Endodermal cell (in vitro differentiated cells): ENCODE results near the gene AKAP8. TPM values are rescaled to one million over a fixed set of nuclear protein-coding genes. Genes with fewer than 3 reads are reported as not detected.

Experiments
- DNase-seq: peaks from one replicate; pipeline ENCODE4 v3.0.0-alpha.2; 2017
- H3K27ac ChIP-seq: 2 replicates; pipeline ENCODE4 v1.5.1; 2013; ENCODE audit warnings: mild to moderate bottlenecking, low read depth, low read length, moderate library complexity
- H3K27me3 ChIP-seq: 2 replicates; pipeline ENCODE4 v1.6.1; 2013; ENCODE audit warnings: mild to moderate bottlenecking, low read length, moderate library complexity; ENCODE audit not compliant: insufficient read depth, control insufficient read depth, poor library complexity, severe bottlenecking
- H3K36me3 ChIP-seq: 2 replicates; pipeline ENCODE4 v1.7.0; 2013; ENCODE audit warnings: mild to moderate bottlenecking, low read length, moderate library complexity; ENCODE audit not compliant: control insufficient read depth, insufficient read depth
- H3K4me1 ChIP-seq: one replicate; pipeline ENCODE4 v1.7.0; 2013; ENCODE audit warnings: low read length; ENCODE audit not compliant: control insufficient read depth, insufficient read depth
- H3K4me3 ChIP-seq: 2 replicates; pipeline ENCODE4 v1.5.1; 2013; ENCODE audit warnings: mild to moderate bottlenecking, low read length, moderate library complexity
- H3K9ac ChIP-seq: 2 replicates; pipeline ENCODE4 v1.6.1; 2013; ENCODE audit warnings: mild to moderate bottlenecking, low read length, moderate library complexity; ENCODE audit not compliant: poor library complexity, severe bottlenecking; ENCODE audit errors: extremely low read depth
- H3K9me3 ChIP-seq: 2 replicates; pipeline ENCODE4 v1.6.1; 2013; ENCODE audit warnings: mild to moderate bottlenecking, low read length, moderate library complexity; ENCODE audit not compliant: control insufficient read depth
- H3K27ac Mint-ChIP-seq: 2 replicates; pipeline ENCODE4 v1.8.0; 2020; ENCODE audit warnings: mixed read lengths
- H3K27me3 Mint-ChIP-seq: 2 replicates; pipeline ENCODE4 v1.8.0; 2021; ENCODE audit warnings: mild to moderate bottlenecking, mixed read lengths; ENCODE audit not compliant: insufficient read depth
- H3K36me3 Mint-ChIP-seq: 2 replicates; pipeline ENCODE4 v1.8.0; 2020; ENCODE audit warnings: low read depth, mixed read lengths
- H3K4me1 Mint-ChIP-seq: 2 replicates; pipeline ENCODE4 v1.8.0; 2020; ENCODE audit warnings: mixed read lengths
- H3K4me3 Mint-ChIP-seq: 2 replicates; pipeline ENCODE4 v1.8.0; 2020; ENCODE audit warnings: mild to moderate bottlenecking, moderate library complexity, mixed read lengths
- H3K9me3 Mint-ChIP-seq: 2 replicates; pipeline ENCODE4 v1.8.0; 2020; ENCODE audit warnings: mild to moderate bottlenecking, mixed read lengths
- CTCF ChIP-seq: fragments of 200-600 bp; sonication (generic); conservative IDR thresholded peaks from 2 replicates; pipeline ENCODE4 v1.5.0; 2021; ENCODE audit warnings: antibody characterized with exemption, mild to moderate bottlenecking
- WGBS, 2 experiments: methylation state at CpG; one replicate each; pipeline versions ENCODE4 v1.1.5 to v1.1.7; 2013; ENCODE audit warnings: missing lambda C conversion rate in 2 of 2, mixed read lengths in 1 of 2; ENCODE audit not compliant: insufficient coverage in 1 of 2, insufficient read length in 1 of 2; 5-methylcytosine and 5-hydroxymethylcytosine counted together
- total RNA-seq, 2 donors: library from RNA; stranded (reverse); fragmentation: NEBNext Ultra II Directional in 1 of 2; extraction: Animal tissue kit (Norgen Biotek cat#: 25700) in 1 of 2; gene quantifications; 2 replicates in 1 of 2; 3 replicates in 1 of 2; pipeline ENCODE4 v1.2.1, GENCODE V29; 2021

AKAP8 gene
- total RNA-seq, 2 donors from 2014 or later = 34.9 to 39.6 TPM

- WGBS, 2 experiments = 3 to 13% methylated on average over 26 to 78 of the region's 81 CpGs
- peaks cover 6% of the 10 kb centered on the region for H3K36me3 Mint-ChIP-seq
Measured at GRCh38 chr19:15332311-15332996, 47.1 kb downstream of the AKAP8 start, which contains the start of gene BRD4. Gene BRD4, minus strand, starts transcription at chr19:15332539. Its CDS starts 59,440 bp downstream, at chr19:15273099.

GRCh38 chr19:15331419-15332310, 47.9 kb downstream of the AKAP8 start:
- Histone ChIP-seq H3K4me1 (peaks cover 2% of the 10 kb centered on the region), H3K9me3 (no peaks in the 10 kb centered on the region), H3K4me3 (peak overlapping the region; percentile 98), H3K27me3 (no peaks in the 10 kb centered on the region), H3K9ac (peak overlapping the region; percentile 94), H3K36me3 (no peaks in the 10 kb centered on the region), H3K27ac (peak overlapping the region; percentile 89)
- H3K9me3 Mint-ChIP-seq = no peaks in the 10 kb centered on the region
- peak overlapping the region; percentile 97 for H3K4me3 Mint-ChIP-seq
- WGBS, 2 experiments = 0 to 3% methylated on average over 6 to 111 of the region's 122 CpGs
- peak overlapping the region; percentile 98 for H3K27ac Mint-ChIP-seq
- H3K27me3 Mint-ChIP-seq = no peaks in the 10 kb centered on the region
- peaks cover 32% of the 10 kb centered on the region for H3K4me1 Mint-ChIP-seq
- TF ChIP-seq CTCF = no peak
- peaks cover 6% of the 10 kb centered on the region for H3K36me3 Mint-ChIP-seq
- peak; percentile 72 for DNase-seq

More at GRCh38 chr19:15332311-15332996, 47.1 kb downstream of the AKAP8 start, which contains the start of gene BRD4:
- no peak for TF ChIP-seq CTCF
- peak within 1 kb of the TSS; percentile 97 for H3K4me3 Mint-ChIP-seq
- no peaks in the 10 kb centered on the region for H3K27me3 ChIP-seq
- H3K27me3 Mint-ChIP-seq = no peaks in the 10 kb centered on the region
- H3K4me1 Mint-ChIP-seq = peaks cover 25% of the 10 kb centered on the region
- no peaks in the 10 kb centered on the region for H3K9me3 Mint-ChIP-seq
- peak; percentile 90 for DNase-seq
- H3K4me3 ChIP-seq = peak within 1 kb of the TSS; percentile 98
- H3K36me3 ChIP-seq = no peaks in the 10 kb centered on the region
- H3K4me1 ChIP-seq = no peaks in the 10 kb centered on the region
- H3K9ac ChIP-seq = peak within 1 kb of the TSS; percentile 94
- H3K27ac ChIP-seq = peak within 1 kb of the TSS; percentile 89
- no peaks in the 10 kb centered on the region for H3K9me3 ChIP-seq
- peak within 1 kb of the TSS; percentile 98 for H3K27ac Mint-ChIP-seq

GRCh38 chr19:15330801-15331418, 48.7 kb downstream of the AKAP8 start:
- H3K9me3 Mint-ChIP-seq = no peaks in the 10 kb centered on the region
- H3K4me1 ChIP-seq = peaks cover 4% of the 10 kb centered on the region
- WGBS, 2 experiments = 8 to 20% methylated on average over 7 to 14 of the region's 17 CpGs
- H3K9ac ChIP-seq = peak overlapping the region; percentile 94
- peak overlapping the region; percentile 84 for H3K27ac ChIP-seq
- H3K9me3 ChIP-seq = no peaks in the 10 kb centered on the region
- H3K4me3 Mint-ChIP-seq = peak overlapping the region; percentile 97
- H3K4me1 Mint-ChIP-seq = peaks cover 34% of the 10 kb centered on the region
- H3K4me3 ChIP-seq = peak overlapping the region; percentile 98
- no peaks in the 10 kb centered on the region for H3K27me3 ChIP-seq
- H3K27ac Mint-ChIP-seq = peak overlapping the region; percentile 98
- H3K27me3 Mint-ChIP-seq = no peaks in the 10 kb centered on the region
- no peak for TF ChIP-seq CTCF
- H3K36me3 ChIP-seq = no peaks in the 10 kb centered on the region
- peaks cover 6% of the 10 kb centered on the region for H3K36me3 Mint-ChIP-seq
- DNase-seq = peak; percentile 53
